Fibroblast of pulmonary artery (primary cell): ENCODE data around the gene TMEM266.

Experiments used
- DNase-seq: peaks from one replicate; pipeline ENCODE4 v3.0.0-alpha.2; 2010; ENCODE audit warnings: low read depth
- H3K4me3 ChIP-seq: replicated peaks from 2 replicates; pipeline ENCODE4 v1.5.1; 2011; ENCODE audit warnings: low read depth, mild to moderate bottlenecking, control low read depth, low read length, moderate library complexity
- CTCF ChIP-seq: IDR thresholded peaks from 2 replicates; pipeline ENCODE4 v1.5.1; 2011; ENCODE audit warnings: mild to moderate bottlenecking, control low read depth, low read length, inconsistent platforms; ENCODE audit errors: missing control alignments

The TMEM266 gene

GRCh38 chr15:76065793-76066192 lies 6.0 kb downstream of the TMEM266 start:
- TF ChIP-seq CTCF = no peak
- no peak for DNase-seq
- no peak overlapping the region for H3K4me3 ChIP-seq

- no peak for DNase-seq
- no peak overlapping the region for H3K4me3 ChIP-seq
- no peak for TF ChIP-seq CTCF
Measured at GRCh38 chr15:76070192-76070591, 10.4 kb downstream of the TMEM266 start.

- H3K4me3 ChIP-seq = no peak overlapping the region
- DNase-seq = no peak
- no peak for TF ChIP-seq CTCF
Measured at GRCh38 chr15:76070921-76071635, 11.3 kb downstream of the TMEM266 start.

GRCh38 chr15:76071806-76072205 lies 12.0 kb downstream of the TMEM266 start:
- no peak overlapping the region for H3K4me3 ChIP-seq
- no peak for TF ChIP-seq CTCF
- no peak for DNase-seq

GRCh38 chr15:76073554-76073953 lies 13.8 kb downstream of the TMEM266 start:
- no peak overlapping the region for H3K4me3 ChIP-seq
- no peak for TF ChIP-seq CTCF
- no peak for DNase-seq

- no peak overlapping the region for H3K4me3 ChIP-seq
- DNase-seq = no peak
- no peak for TF ChIP-seq CTCF
Measured at GRCh38 chr15:76075046-76075445, 15.3 kb downstream of the TMEM266 start.

GRCh38 chr15:76078285-76078877 lies 18.6 kb downstream of the TMEM266 start:
- no peak for TF ChIP-seq CTCF
- DNase-seq = no peak
- no peak overlapping the region for H3K4me3 ChIP-seq
